Endothelial cell (in vitro differentiated cells): ENCODE data around the gene WT1. TPM values are rescaled to one million over a fixed set of nuclear protein-coding genes. Genes with fewer than 3 reads are reported as not detected.

Experiments used
- DNase-seq: peaks from one replicate; pipeline ENCODE4 v3.0.0; 2021; ENCODE audit warnings: low spot score
- H3K27ac Mint-ChIP-seq: one replicate; pipeline ENCODE4 v1.8.0; 2021; ENCODE audit warnings: mixed read lengths, inconsistent platforms; ENCODE audit not compliant: unreplicated experiment
- H3K27me3 Mint-ChIP-seq: one replicate; pipeline ENCODE4 v1.8.0; 2021; ENCODE audit warnings: mild to moderate bottlenecking, moderate library complexity, mixed read lengths, inconsistent platforms; ENCODE audit not compliant: unreplicated experiment
- H3K36me3 Mint-ChIP-seq: one replicate; pipeline ENCODE4 v1.8.0; 2021; ENCODE audit warnings: mild to moderate bottlenecking, low read depth, mixed read lengths, inconsistent platforms; ENCODE audit not compliant: unreplicated experiment
- H3K4me1 Mint-ChIP-seq: one replicate; pipeline ENCODE4 v1.8.0; 2021; ENCODE audit warnings: mild to moderate bottlenecking, mixed read lengths, inconsistent platforms; ENCODE audit not compliant: unreplicated experiment
- H3K4me3 Mint-ChIP-seq: one replicate; pipeline ENCODE4 v1.8.0; 2021; ENCODE audit warnings: mild to moderate bottlenecking, mixed read lengths, inconsistent platforms; ENCODE audit not compliant: unreplicated experiment
- H3K9me3 Mint-ChIP-seq: one replicate; pipeline ENCODE4 v1.8.0; 2021; ENCODE audit warnings: mixed read lengths, inconsistent platforms; ENCODE audit not compliant: unreplicated experiment
- CTCF ChIP-seq: fragments of 200-600 bp; sonication (generic); IDR thresholded peaks from one replicate; pipeline ENCODE4 v1.5.0; 2021; ENCODE audit warnings: antibody characterized with exemption; ENCODE audit not compliant: unreplicated experiment
- total RNA-seq: library from RNA; stranded (reverse); fragmentation: NEBNext Ultra II Directional; extraction: Animal tissue kit (Norgen Biotek cat#: 25700); gene quantifications from one replicate; pipeline ENCODE4 v1.2.1, GENCODE V29; 2021; ENCODE audit not compliant: unreplicated experiment

WT1 gene
- total RNA-seq, 1 donor from 2014 or later: not detected

GRCh38 chr11:32469791-32470190 lies 34.5 kb upstream of the WT1 start:
- no peaks in the 10 kb centered on the region for H3K36me3 Mint-ChIP-seq
- H3K27ac Mint-ChIP-seq: no peak overlapping the region
- peaks cover 5% of the 10 kb centered on the region for H3K4me1 Mint-ChIP-seq
- H3K27me3 Mint-ChIP-seq: no peaks in the 10 kb centered on the region
- TF ChIP-seq CTCF: no peak
- H3K4me3 Mint-ChIP-seq: no peak overlapping the region
- no peaks in the 10 kb centered on the region for H3K9me3 Mint-ChIP-seq
- DNase-seq: no peak

- H3K9me3 Mint-ChIP-seq: no peaks in the 10 kb centered on the region
- no peak for DNase-seq
- no peak for TF ChIP-seq CTCF
- no peak overlapping the region for H3K4me3 Mint-ChIP-seq
- H3K27ac Mint-ChIP-seq: no peak overlapping the region
- no peaks in the 10 kb centered on the region for H3K36me3 Mint-ChIP-seq
- peaks cover 2% of the 10 kb centered on the region for H3K27me3 Mint-ChIP-seq
- H3K4me1 Mint-ChIP-seq: no peaks in the 10 kb centered on the region
Observed at GRCh38 chr11:32466279-32466915, 31.1 kb upstream of the WT1 start.

GRCh38 chr11:32464078-32464477 lies 28.7 kb upstream of the WT1 start:
- H3K4me3 Mint-ChIP-seq: no peak overlapping the region
- peaks cover 2% of the 10 kb centered on the region for H3K27me3 Mint-ChIP-seq
- no peak for TF ChIP-seq CTCF
- no peaks in the 10 kb centered on the region for H3K9me3 Mint-ChIP-seq
- H3K27ac Mint-ChIP-seq: no peak overlapping the region
- no peaks in the 10 kb centered on the region for H3K4me1 Mint-ChIP-seq
- DNase-seq: no peak
- H3K36me3 Mint-ChIP-seq: no peaks in the 10 kb centered on the region

- no peaks in the 10 kb centered on the region for H3K9me3 Mint-ChIP-seq
- TF ChIP-seq CTCF: no peak
- no peak for DNase-seq
- no peak overlapping the region for H3K4me3 Mint-ChIP-seq
- no peaks in the 10 kb centered on the region for H3K4me1 Mint-ChIP-seq
- H3K27me3 Mint-ChIP-seq: peaks cover 2% of the 10 kb centered on the region
- H3K36me3 Mint-ChIP-seq: no peaks in the 10 kb centered on the region
- no peak overlapping the region for H3K27ac Mint-ChIP-seq
Observed at GRCh38 chr11:32462011-32462690, 26.8 kb upstream of the WT1 start.

- Mint-ChIP-seq H3K9me3 (no peaks in the 10 kb centered on the region), H3K27ac (no peak overlapping the region), H3K27me3 (peaks cover 4% of the 10 kb centered on the region), H3K4me1 (no peaks in the 10 kb centered on the region), H3K36me3 (no peaks in the 10 kb centered on the region), H3K4me3 (no peak overlapping the region)
- no peak for TF ChIP-seq CTCF
- no peak for DNase-seq
Observed at GRCh38 chr11:32456864-32457263, 21.5 kb upstream of the WT1 start.
